C4-2B (cell line): ENCODE data around the gene UGT1A9.

Experiments used
- CTCF ChIP-seq: fragments of 450-650 bp; conservative IDR thresholded peaks from 2 replicates; pipeline ENCODE4 v1.5.1; 2017; ENCODE audit warnings: mild to moderate bottlenecking
- ZFX ChIP-seq: fragments of 450-650 bp; IDR thresholded peaks from 2 replicates; pipeline ENCODE4 v1.6.1; 2017

- no peak for TF ChIP-seq CTCF
- no peak for TF ChIP-seq ZFX
These were observed 16.7 kb upstream of the UGT1A9 start for GRCh38 chr2:233655043-233655442.
